ENCODE data around the gene RBBP5. TPM values are rescaled to one million over a fixed set of nuclear protein-coding genes. Genes with fewer than 3 reads are reported as not detected.

The RBBP5 gene
- total RNA-seq, 1 donor: 24.2 TPM

DNA sequence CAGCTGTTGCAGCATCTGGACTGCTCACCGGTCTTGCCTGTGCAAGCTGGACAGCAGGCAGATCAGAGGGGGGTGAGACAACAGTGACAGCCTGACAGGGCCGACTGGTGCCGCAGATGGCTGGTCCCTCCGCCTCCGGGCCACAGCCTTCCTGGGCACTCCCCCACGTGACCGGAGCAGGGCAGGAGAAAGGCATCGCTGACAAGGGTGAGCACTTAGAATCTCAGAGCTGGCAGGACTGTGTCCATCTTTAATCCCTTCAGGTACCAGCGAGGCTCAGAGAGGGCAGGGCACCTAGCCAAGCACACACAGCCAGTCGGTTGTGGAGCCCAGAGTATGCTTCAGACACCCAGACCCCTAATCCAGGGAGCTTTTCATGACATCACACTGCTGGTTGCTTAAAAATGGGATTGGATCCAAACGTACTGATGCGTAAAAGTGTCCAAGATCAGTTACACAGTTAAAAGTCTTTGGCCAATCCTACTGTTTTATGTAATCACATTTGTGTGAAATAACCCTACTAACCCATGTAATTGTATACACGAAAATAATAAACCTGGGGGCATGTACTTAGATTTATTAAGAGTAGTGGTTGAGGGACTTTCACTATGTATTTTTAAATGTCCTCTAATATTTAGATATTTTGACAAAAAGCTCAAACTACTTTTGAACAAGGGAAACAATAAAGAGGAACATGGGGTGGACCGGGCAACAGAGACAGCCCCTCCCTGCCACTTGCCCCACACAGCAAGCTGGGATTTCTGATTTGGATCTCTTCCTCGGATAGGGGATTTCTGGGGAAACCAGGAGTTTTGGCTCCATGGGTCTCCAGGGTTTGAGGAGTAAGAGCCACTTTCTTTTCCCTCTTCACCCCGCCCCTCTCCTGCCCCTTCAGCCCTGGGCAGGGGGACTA is 79.5 kb downstream of the RBBP5 start:
- DNase-seq (ENCODE audit: low read depth): no peak
- no peak overlapping the region for H3K4me3 ChIP-seq (ENCODE audit: low read depth, low read length)
- TF ChIP-seq, protein P1, sequence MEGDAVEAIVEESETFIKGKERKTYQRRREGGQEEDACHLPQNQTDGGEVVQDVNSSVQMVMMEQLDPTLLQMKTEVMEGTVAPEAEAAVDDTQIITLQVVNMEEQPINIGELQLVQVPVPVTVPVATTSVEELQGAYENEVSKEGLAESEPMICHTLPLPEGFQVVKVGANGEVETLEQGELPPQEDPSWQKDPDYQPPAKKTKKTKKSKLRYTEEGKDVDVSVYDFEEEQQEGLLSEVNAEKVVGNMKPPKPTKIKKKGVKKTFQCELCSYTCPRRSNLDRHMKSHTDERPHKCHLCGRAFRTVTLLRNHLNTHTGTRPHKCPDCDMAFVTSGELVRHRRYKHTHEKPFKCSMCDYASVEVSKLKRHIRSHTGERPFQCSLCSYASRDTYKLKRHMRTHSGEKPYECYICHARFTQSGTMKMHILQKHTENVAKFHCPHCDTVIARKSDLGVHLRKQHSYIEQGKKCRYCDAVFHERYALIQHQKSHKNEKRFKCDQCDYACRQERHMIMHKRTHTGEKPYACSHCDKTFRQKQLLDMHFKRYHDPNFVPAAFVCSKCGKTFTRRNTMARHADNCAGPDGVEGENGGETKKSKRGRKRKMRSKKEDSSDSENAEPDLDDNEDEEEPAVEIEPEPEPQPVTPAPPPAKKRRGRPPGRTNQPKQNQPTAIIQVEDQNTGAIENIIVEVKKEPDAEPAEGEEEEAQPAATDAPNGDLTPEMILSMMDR (IDR thresholded peaks at IDR 0.05; ENCODE audit: insufficient read depth, low read length): no peak

DNA sequence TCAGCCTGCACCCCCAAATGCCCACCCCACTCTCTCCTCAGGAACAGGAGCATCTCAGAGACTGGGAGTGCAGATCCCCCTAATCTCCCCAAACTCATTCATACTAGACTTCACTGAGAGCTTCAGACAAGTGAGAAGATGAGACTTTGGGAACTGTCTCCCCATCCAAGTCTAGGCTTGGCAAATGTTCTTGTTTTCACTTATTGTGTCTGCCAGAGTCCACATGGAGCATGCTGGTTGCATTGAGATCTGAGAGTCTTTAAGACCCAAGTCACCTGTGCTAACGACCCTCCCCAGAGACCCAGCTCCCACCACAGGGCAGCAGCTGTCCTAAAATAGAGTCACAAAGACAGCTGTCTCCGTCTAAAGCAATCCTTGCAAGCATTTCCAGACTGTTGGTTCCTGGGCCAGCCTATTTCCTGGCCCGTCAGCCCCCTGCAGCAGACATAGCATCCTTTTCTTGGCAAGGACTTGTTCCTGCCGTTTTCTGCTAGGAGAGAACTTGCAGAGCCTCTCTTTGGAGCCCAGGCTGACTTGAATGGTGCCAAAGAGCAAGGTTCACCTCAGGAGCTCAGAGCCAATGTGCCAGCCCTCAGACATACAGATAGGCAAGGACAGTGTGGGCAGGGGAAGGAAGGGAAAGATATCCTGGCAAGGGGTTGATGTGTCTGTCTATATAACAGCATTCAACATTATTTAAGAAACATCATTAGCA is 80.6 kb downstream of the RBBP5 start:
- TF ChIP-seq, protein P1 (IDR thresholded peaks at IDR 0.05; ENCODE audit: insufficient read depth, low read length): no peak
- DNase-seq (ENCODE audit: low read depth): no peak
- H3K4me3 ChIP-seq (ENCODE audit: low read depth, low read length): no peak overlapping the region

DNA sequence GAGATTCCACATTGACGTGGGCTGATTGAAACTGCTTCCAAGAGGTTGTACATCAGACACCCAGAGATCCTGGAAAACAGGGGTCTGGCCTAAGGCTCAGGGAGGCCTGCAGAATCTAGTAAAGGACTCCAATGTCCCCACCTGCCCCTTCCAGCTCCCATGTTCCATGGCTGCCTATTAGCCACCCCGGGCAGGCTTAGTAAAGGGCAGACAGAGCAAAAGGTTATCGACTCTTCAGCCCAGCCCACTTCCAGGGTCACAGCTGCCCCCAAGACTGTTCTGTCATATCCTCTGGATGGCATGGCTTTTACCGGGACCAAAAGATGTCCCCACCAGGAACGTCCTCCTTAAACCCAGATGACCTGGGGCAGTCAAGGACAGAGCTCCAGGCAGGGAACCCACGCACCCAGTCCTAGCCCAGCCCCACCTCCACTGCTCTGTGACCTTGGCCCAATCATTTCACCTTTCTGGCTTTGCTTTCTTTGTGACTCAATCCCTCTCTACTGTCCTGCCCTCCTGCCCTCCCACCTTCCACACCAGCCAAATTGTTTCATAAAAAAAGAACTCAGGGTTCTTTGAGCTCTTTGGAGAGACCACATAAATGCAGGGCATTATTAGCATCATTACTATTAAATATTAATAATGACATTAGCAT is 83.5 kb downstream of the RBBP5 start:
- H3K4me3 ChIP-seq (ENCODE audit: low read depth, low read length): no peak overlapping the region
- no peak for DNase-seq (ENCODE audit: low read depth)
- TF ChIP-seq, protein P1 (IDR thresholded peaks at IDR 0.05; ENCODE audit: insufficient read depth, low read length): no peak

DNA sequence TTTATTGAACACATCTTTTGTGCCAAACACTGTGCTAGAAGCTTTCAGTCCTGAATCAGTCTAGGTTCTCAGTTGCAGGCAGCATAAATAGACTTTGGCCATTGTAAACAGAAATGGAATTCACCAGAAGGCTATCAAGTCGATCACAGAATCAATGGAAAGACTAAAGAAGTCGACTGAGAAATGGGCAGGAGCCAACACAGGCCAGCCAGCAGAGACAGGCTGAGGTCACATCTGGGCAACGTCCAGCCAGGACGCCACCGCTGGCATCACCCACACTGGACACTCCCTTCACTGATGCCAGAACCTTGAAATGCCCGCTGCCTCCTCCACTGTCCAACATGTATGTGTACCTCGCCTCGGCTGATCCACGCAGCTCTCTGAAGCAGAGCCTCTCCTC is 84.2 kb downstream of the RBBP5 start:
- no peak overlapping the region for H3K4me3 ChIP-seq (ENCODE audit: low read depth, low read length)
- no peak for DNase-seq (ENCODE audit: low read depth)
- TF ChIP-seq, protein P1 (IDR thresholded peaks at IDR 0.05; ENCODE audit: insufficient read depth, low read length): no peak

Other genes starting within 250 kb of the RBBP5 start
- not detected in 2 replicates for gene CNTN2, start 78.8 kb downstream of the RBBP5 start, total RNA-seq (ENCODE audit: low replicate concordance)
- gene TMEM81, start 37.5 kb downstream of the RBBP5 start, total RNA-seq (ENCODE audit: low replicate concordance): 1.5 and 2.0 TPM in 2 replicates
- gene DSTYK, start 89.7 kb upstream of the RBBP5 start, total RNA-seq (ENCODE audit: low replicate concordance): 16.1 and 23.7 TPM in 2 replicates
- gene TMCC2, start 106.0 kb upstream of the RBBP5 start, total RNA-seq (ENCODE audit: low replicate concordance): 2.5 and 7.0 TPM in 2 replicates
- gene NUAK2, start 199.8 kb upstream of the RBBP5 start, total RNA-seq (ENCODE audit: low replicate concordance): 0.74 and 2.9 TPM in 2 replicates
- not detected in 2 replicates for gene KLHDC8A, start 234.9 kb upstream of the RBBP5 start, total RNA-seq (ENCODE audit: low replicate concordance)